Hepatocyte (in vitro differentiated cells): ENCODE results near the gene C2CD4D. TPM values are rescaled to one million over a fixed set of nuclear protein-coding genes. Genes with fewer than 3 reads are reported as not detected.
"Not testable (repeated sequence)": the region's sequence is repeated elsewhere in the genome, so short reads cannot be mapped to it uniquely, and the experiment has no call there.

ENCODE experiments used
- DNase-seq: peaks from one replicate; pipeline ENCODE4 v3.0.0-alpha.2; 2016; ENCODE audit warnings: low spot score
- H2AFZ ChIP-seq: fragments of 200-600 bp; sonication (generic); 2 replicates; pipeline ENCODE4 v1.6.0; 2016; ENCODE audit warnings: antibody characterized with exemption, mild to moderate bottlenecking
- H3K27ac ChIP-seq: fragments of 200-600 bp; sonication (generic); 2 replicates; pipeline ENCODE4 v1.5.1; 2016; ENCODE audit warnings: mild to moderate bottlenecking
- H3K27me3 ChIP-seq: fragments of 200-600 bp; sonication (generic); 2 replicates; pipeline ENCODE4 v1.6.1; 2016
- H3K36me3 ChIP-seq: fragments of 200-600 bp; sonication (generic); replicated peaks from 2 replicates; pipeline ENCODE4 v1.5.1; 2016; ENCODE audit warnings: low read depth; ENCODE audit not compliant: insufficient read depth
- H3K4me1 ChIP-seq: fragments of 200-600 bp; sonication (generic); 2 replicates; pipeline ENCODE4 v1.5.1; 2016; ENCODE audit warnings: mild to moderate bottlenecking, moderate library complexity; ENCODE audit not compliant: insufficient read depth
- H3K4me2 ChIP-seq: fragments of 200-600 bp; sonication (generic); 2 replicates; pipeline ENCODE4 v1.6.0; 2016
- H3K4me3 ChIP-seq: fragments of 200-600 bp; sonication (generic); 2 replicates; pipeline ENCODE4 v1.5.1; 2016; ENCODE audit warnings: mild to moderate bottlenecking
- H3K79me2 ChIP-seq: fragments of 200-600 bp; sonication (generic); 2 replicates; pipeline ENCODE4 v1.6.0; 2017; ENCODE audit warnings: mild to moderate bottlenecking
- H3K9me2 ChIP-seq: fragments of 200-600 bp; sonication (generic); replicated peaks from 2 replicates; pipeline ENCODE4 v1.6.0; 2017; ENCODE audit warnings: mild to moderate bottlenecking; ENCODE audit not compliant: insufficient read depth
- H3K9me3 ChIP-seq: fragments of 200-600 bp; sonication (generic); 2 replicates; pipeline ENCODE4 v1.5.1; 2016; ENCODE audit warnings: low read depth, mild to moderate bottlenecking
- H4K20me1 ChIP-seq: fragments of 200-600 bp; sonication (generic); 2 replicates; pipeline ENCODE4 v1.6.0; 2016; ENCODE audit warnings: mild to moderate bottlenecking; ENCODE audit not compliant: insufficient read depth, poor library complexity, severe bottlenecking
- CTCF ChIP-seq: fragments of 200-600 bp; sonication (generic); IDR thresholded peaks from 2 replicates; pipeline ENCODE4 v1.5.1; 2016; ENCODE audit warnings: antibody characterized with exemption, mild to moderate bottlenecking; ENCODE audit not compliant: poor library complexity
- EZH2 ChIP-seq: fragments of 200-600 bp; sonication (generic); IDR thresholded peaks from 2 replicates; pipeline ENCODE4 v1.6.1; 2016; ENCODE audit warnings: antibody characterized with exemption, mild to moderate bottlenecking, borderline replicate concordance
- EZH2phosphoT487 ChIP-seq: fragments of 200-600 bp; sonication (generic); IDR thresholded peaks from one replicate; pipeline ENCODE4 v1.6.1; 2018; ENCODE audit warnings: antibody characterized with exemption, mild to moderate bottlenecking, low read depth, moderate library complexity; ENCODE audit not compliant: unreplicated experiment, severe bottlenecking
- WGBS: methylation state at CpG from one replicate; pipeline ENCODE4 v1.1.6; 2016; ENCODE audit warnings: low lambda C conversion rate; ENCODE audit errors: missing lambda C conversion rate; 5-methylcytosine and 5-hydroxymethylcytosine counted together
- polyA plus RNA-seq: library from polyadenylated mRNA; unstranded; fragments of >200 nt; fragmentation: Nextera tagmentation; extraction: Ambion mirVana; gene quantifications from 2 replicates; pipeline ENCODE4 v1.2.1, GENCODE V29; 2016
- total RNA-seq: library from RNA; depleted of rRNA; stranded (reverse); fragments of >200 nt; gene quantifications from 2 replicates; pipeline ENCODE4 v1.2.3, GENCODE V29; 2014

C2CD4D gene
- total and polyA plus RNA-seq, 2 experiments from 2014 or later, result 1.1 TPM; not detected in 1

GRCh38 chr1:151885479-151885878 lies 45.9 kb upstream of the C2CD4D start:
- no peaks in the 10 kb centered on the region for H4K20me1 ChIP-seq
- no peak for TF ChIP-seq EZH2phosphoT487
- no peak for TF ChIP-seq CTCF
- no peak for TF ChIP-seq EZH2
- H3K79me2 ChIP-seq, result no peaks in the 10 kb centered on the region
- H3K9me2 ChIP-seq, result no peaks in the 10 kb centered on the region
- H3K9me3 ChIP-seq, result no peaks in the 10 kb centered on the region
- H3K27me3 ChIP-seq, result no peaks in the 10 kb centered on the region
- no peaks in the 10 kb centered on the region for H3K36me3 ChIP-seq
- no peak overlapping the region for H3K4me3 ChIP-seq
- DNase-seq, result no peak
- H3K27ac ChIP-seq, result no peak overlapping the region
- H2AFZ ChIP-seq, result no peak overlapping the region
- 94% methylated on average over 1 of the region's 1 CpG for WGBS
- H3K4me2 ChIP-seq, result no peak overlapping the region
- no peaks in the 10 kb centered on the region for H3K4me1 ChIP-seq

- not testable (repeated sequence) for H3K4me3 ChIP-seq, H3K27ac ChIP-seq, H3K36me3 ChIP-seq, H3K79me2 ChIP-seq, H3K4me2 ChIP-seq, H4K20me1 ChIP-seq, H3K27me3 ChIP-seq, DNase-seq, H3K9me3 ChIP-seq, H2AFZ ChIP-seq, H3K9me2 ChIP-seq, H3K4me1 ChIP-seq
- whole genome bisulfite sequencing, result over 99% methylated on average over 5 of the region's 5 CpGs
These were observed 45.3 kb upstream of the C2CD4D start for GRCh38 chr1:151884879-151885278.

- H3K36me3 ChIP-seq, H3K9me2 ChIP-seq, H3K79me2 ChIP-seq, H3K9me3 ChIP-seq, H3K27me3 ChIP-seq, H3K4me1 ChIP-seq, DNase-seq, H2AFZ ChIP-seq, H3K4me3 ChIP-seq, H4K20me1 ChIP-seq, H3K27ac ChIP-seq, H3K4me2 ChIP-seq: not testable (repeated sequence)
- WGBS, result 98% methylated on average over 3 of the region's 3 CpGs
These were observed 44.8 kb upstream of the C2CD4D start for GRCh38 chr1:151884445-151884844.

GRCh38 chr1:151883898-151884297 lies 44.3 kb upstream of the C2CD4D start:
- H3K9me3 ChIP-seq, DNase-seq, H3K4me2 ChIP-seq, H3K36me3 ChIP-seq, H3K9me2 ChIP-seq, H3K4me3 ChIP-seq, H4K20me1 ChIP-seq, H3K4me1 ChIP-seq, H3K79me2 ChIP-seq, H3K27me3 ChIP-seq, H3K27ac ChIP-seq, H2AFZ ChIP-seq: not testable (repeated sequence)
- 97% methylated on average over 4 of the region's 4 CpGs for WGBS

- not testable (repeated sequence) for H3K36me3 ChIP-seq, H3K27me3 ChIP-seq, H2AFZ ChIP-seq, H3K4me3 ChIP-seq, H3K9me3 ChIP-seq, DNase-seq, H4K20me1 ChIP-seq, H3K79me2 ChIP-seq, H3K9me2 ChIP-seq, H3K4me2 ChIP-seq, H3K4me1 ChIP-seq, H3K27ac ChIP-seq
- 92% methylated on average over 5 of the region's 5 CpGs for WGBS
These were observed 43.3 kb upstream of the C2CD4D start for GRCh38 chr1:151882918-151883317.

- DNase-seq, result no peak
- Histone ChIP-seq H3K4me1 (no peaks in the 10 kb centered on the region), H3K36me3 (no peaks in the 10 kb centered on the region), H3K4me2 (no peak overlapping the region), H3K4me3 (no peak overlapping the region), H3K9me2 (no peaks in the 10 kb centered on the region), H3K9me3 (no peaks in the 10 kb centered on the region), H3K27ac (no peak overlapping the region), H3K27me3 (no peaks in the 10 kb centered on the region), H3K79me2 (no peaks in the 10 kb centered on the region), H2AFZ (no peak overlapping the region), H4K20me1 (no peaks in the 10 kb centered on the region)
- 97% methylated on average over 2 of the region's 2 CpGs for WGBS
- no peak for TF ChIP-seq EZH2phosphoT487
- no peak for TF ChIP-seq EZH2
- no peak for TF ChIP-seq CTCF
These were observed 42.8 kb upstream of the C2CD4D start for GRCh38 chr1:151882466-151882865.
